ENCODE data around the gene FLNC.

FLNC gene

GRCh38 chr7:128880791-128881457 lies 50.7 kb downstream of the FLNC start:
- Histone ChIP-seq H3K9me3 (ENCODE audit: severe bottlenecking) (no peaks in the 10 kb centered on the region), H3K36me3 (no peaks in the 10 kb centered on the region), H3K27ac (no peak overlapping the region), H3K27me3 (ENCODE audit: insufficient read depth, low read depth, severe bottlenecking) (no peaks in the 10 kb centered on the region), H3K4me3 (ENCODE audit: low read depth, low read length) (no peak overlapping the region)
- no peak for TF ChIP-seq CTCF (IDR thresholded peaks at IDR 0.05; ENCODE audit: low read depth, low read length)
- DNase-seq, result no peak

- DNase-seq, result no peak
- H3K27me3 ChIP-seq (ENCODE audit: insufficient read depth, low read depth, severe bottlenecking), result no peaks in the 10 kb centered on the region
- H3K4me3 ChIP-seq (ENCODE audit: low read depth, low read length), result no peak overlapping the region
- no peaks in the 10 kb centered on the region for H3K36me3 ChIP-seq
- H3K27ac ChIP-seq, result no peak overlapping the region
- TF ChIP-seq CTCF (IDR thresholded peaks at IDR 0.05; ENCODE audit: low read depth, low read length), result no peak
- no peaks in the 10 kb centered on the region for H3K9me3 ChIP-seq (ENCODE audit: severe bottlenecking)
Measured at GRCh38 chr7:128881458-128882125, 51.4 kb downstream of the FLNC start.

DNA sequence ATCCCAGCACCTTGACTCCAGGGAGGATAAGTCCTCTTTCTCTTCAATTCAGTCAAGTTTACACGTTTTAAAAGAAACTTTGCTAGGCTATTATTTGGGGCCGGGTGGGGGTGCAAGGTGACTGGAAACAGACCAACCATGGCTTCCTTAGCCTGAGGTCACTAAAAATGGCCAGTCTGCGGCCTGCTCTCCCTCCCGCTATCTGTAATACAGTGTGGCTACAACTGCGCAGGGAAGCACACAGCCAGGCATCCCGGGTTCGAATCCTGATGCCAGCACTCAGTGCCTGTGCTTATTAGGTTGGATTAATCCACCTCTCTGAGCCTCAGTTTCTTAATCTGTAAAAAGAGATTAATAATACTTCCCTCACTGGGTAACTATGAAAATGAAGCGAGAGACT lies 51.9 kb downstream of the FLNC start:
- Histone ChIP-seq H3K36me3 (no peaks in the 10 kb centered on the region), H3K4me3 (ENCODE audit: low read depth, low read length) (no peak overlapping the region), H3K27ac (no peak overlapping the region), H3K9me3 (ENCODE audit: severe bottlenecking) (no peaks in the 10 kb centered on the region), H3K27me3 (ENCODE audit: insufficient read depth, low read depth, severe bottlenecking) (no peaks in the 10 kb centered on the region)
- TF ChIP-seq CTCF (IDR thresholded peaks at IDR 0.05; ENCODE audit: low read depth, low read length), result no peak
- no peak for DNase-seq

- H3K27ac ChIP-seq, result no peak overlapping the region
- no peak overlapping the region for H3K4me3 ChIP-seq (ENCODE audit: low read depth, low read length)
- H3K36me3 ChIP-seq, result no peaks in the 10 kb centered on the region
- DNase-seq, result peak; percentile 83
- no peaks in the 10 kb centered on the region for H3K27me3 ChIP-seq (ENCODE audit: insufficient read depth, low read depth, severe bottlenecking)
- TF ChIP-seq CTCF (IDR thresholded peaks at IDR 0.05; ENCODE audit: low read depth, low read length), result peak; percentile 94
- no peaks in the 10 kb centered on the region for H3K9me3 ChIP-seq (ENCODE audit: severe bottlenecking)
Measured at GRCh38 chr7:128883622-128884448, 53.6 kb downstream of the FLNC start.

- no peak for TF ChIP-seq CTCF (IDR thresholded peaks at IDR 0.05; ENCODE audit: low read depth, low read length)
- H3K9me3 ChIP-seq (ENCODE audit: severe bottlenecking), result no peaks in the 10 kb centered on the region
- H3K27ac ChIP-seq, result no peak overlapping the region
- H3K4me3 ChIP-seq (ENCODE audit: low read depth, low read length), result no peak overlapping the region
- no peaks in the 10 kb centered on the region for H3K27me3 ChIP-seq (ENCODE audit: insufficient read depth, low read depth, severe bottlenecking)
- no peak for DNase-seq
- H3K36me3 ChIP-seq, result no peaks in the 10 kb centered on the region
Measured at GRCh38 chr7:128884561-128885369, 54.6 kb downstream of the FLNC start.
